Tongue (tissue), 2 donors: ENCODE data around the gene ZNF385A. TPM values are rescaled to one million over a fixed set of nuclear protein-coding genes. Genes with fewer than 3 reads are reported as not detected.

Experiments used
- DNase-seq: peaks from one replicate; pipeline ENCODE4 v3.0.0-alpha.2; 2015
- total RNA-seq: library from RNA; depleted of rRNA; stranded (reverse); fragments of >200 nt; gene quantifications from one replicate; pipeline ENCODE4 v1.2.3, GENCODE V29; 2014

ZNF385A gene
- 30.4 TPM for total RNA-seq

GRCh38 chr12:54384591-54385041 is at the start of gene ZNF385A:
Gene ZNF385A, minus strand, starts transcription at chr12:54384733. Its CDS starts 219 bp downstream, at chr12:54384514.
- DNase-seq = no peak

GRCh38 chr12:54432815-54433164 is 48.3 kb upstream of the ZNF385A start:
- DNase-seq = no peak

GRCh38 chr12:54431911-54432814 is 47.6 kb upstream of the ZNF385A start:
- peak; percentile 67 for DNase-seq

GRCh38 chr12:54430471-54431069 is 46.0 kb upstream of the ZNF385A start:
- no peak for DNase-seq

GRCh38 chr12:54429014-54429471 is 44.5 kb upstream of the ZNF385A start:
- no peak for DNase-seq

- no peak for DNase-seq
Observed at GRCh38 chr12:54428050-54429013, 43.8 kb upstream of the ZNF385A start.

GRCh38 chr12:54427106-54427505 is 42.6 kb upstream of the ZNF385A start:
- DNase-seq = peak; percentile 66

GRCh38 chr12:54426690-54427089 is 42.2 kb upstream of the ZNF385A start:
- no peak for DNase-seq

- peak; percentile 62 for DNase-seq
Observed at GRCh38 chr12:54425702-54426101, 41.2 kb upstream of the ZNF385A start.

GRCh38 chr12:54424224-54424623 is 39.7 kb upstream of the ZNF385A start:
- DNase-seq = no peak

- DNase-seq = no peak
Observed at GRCh38 chr12:54423816-54424150, 39.2 kb upstream of the ZNF385A start.

GRCh38 chr12:54421879-54422250 is 37.3 kb upstream of the ZNF385A start:
- no peak for DNase-seq

- DNase-seq = no peak
Observed at GRCh38 chr12:54421175-54421878, 36.8 kb upstream of the ZNF385A start.

GRCh38 chr12:54420766-54421144 is 36.2 kb upstream of the ZNF385A start:
- no peak for DNase-seq

- DNase-seq = peak; percentile 80
Observed at GRCh38 chr12:54419088-54419887, 34.8 kb upstream of the ZNF385A start, which contains the start of gene ITGA5. Gene ITGA5, minus strand, starts transcription at chr12:54419266. Its CDS starts 68 bp downstream, at chr12:54419198.

GRCh38 chr12:54418441-54419087 is 34.0 kb upstream of the ZNF385A start:
- no peak for DNase-seq

GRCh38 chr12:54417712-54418440 is 33.3 kb upstream of the ZNF385A start:
- peak; percentile 60 for DNase-seq

- no peak for DNase-seq
Observed at GRCh38 chr12:54416687-54417603, 32.4 kb upstream of the ZNF385A start.
